ENCODE measurements around the gene PRKN. TPM values are rescaled to one million over a fixed set of nuclear protein-coding genes. Genes with fewer than 3 reads are reported as not detected.

PRKN gene
- total and polyA plus RNA-seq, 10 donors: 0.23 to 14.1 (median 7.0) TPM

DNA sequence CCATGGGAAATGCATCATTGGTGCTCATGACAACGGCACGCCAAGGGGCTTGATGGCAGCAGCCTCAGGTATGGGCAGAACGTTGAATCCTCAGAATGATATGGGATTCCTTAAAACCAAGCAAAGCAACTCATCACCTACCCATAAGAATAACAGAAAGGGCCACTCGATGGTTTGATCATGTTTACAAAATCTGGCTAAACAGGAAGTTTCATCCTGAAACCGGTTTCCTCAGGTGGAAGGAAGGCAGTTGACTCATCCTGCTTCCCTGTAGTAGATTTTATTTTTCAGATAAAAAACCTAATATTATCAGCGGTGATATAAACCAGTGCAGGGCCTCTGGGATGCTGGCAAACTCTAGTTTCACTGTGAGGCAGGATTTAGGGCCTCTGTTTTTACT lies 1316.8 kb downstream of the PRKN start:
- intact Hi-C loops (cut with DNase I; ENCODE audit: low total_unique reads): no loop called here
- no peaks in the 10 kb centered on the region for H3K36me3 ChIP-seq
- no peak for TF ChIP-seq POLR2AphosphoS5 (IDR thresholded peaks at IDR 0.05)
- TF ChIP-seq POLR2A (IDR thresholded peaks at IDR 0.05): no peak
- TF ChIP-seq, protein P1, sequence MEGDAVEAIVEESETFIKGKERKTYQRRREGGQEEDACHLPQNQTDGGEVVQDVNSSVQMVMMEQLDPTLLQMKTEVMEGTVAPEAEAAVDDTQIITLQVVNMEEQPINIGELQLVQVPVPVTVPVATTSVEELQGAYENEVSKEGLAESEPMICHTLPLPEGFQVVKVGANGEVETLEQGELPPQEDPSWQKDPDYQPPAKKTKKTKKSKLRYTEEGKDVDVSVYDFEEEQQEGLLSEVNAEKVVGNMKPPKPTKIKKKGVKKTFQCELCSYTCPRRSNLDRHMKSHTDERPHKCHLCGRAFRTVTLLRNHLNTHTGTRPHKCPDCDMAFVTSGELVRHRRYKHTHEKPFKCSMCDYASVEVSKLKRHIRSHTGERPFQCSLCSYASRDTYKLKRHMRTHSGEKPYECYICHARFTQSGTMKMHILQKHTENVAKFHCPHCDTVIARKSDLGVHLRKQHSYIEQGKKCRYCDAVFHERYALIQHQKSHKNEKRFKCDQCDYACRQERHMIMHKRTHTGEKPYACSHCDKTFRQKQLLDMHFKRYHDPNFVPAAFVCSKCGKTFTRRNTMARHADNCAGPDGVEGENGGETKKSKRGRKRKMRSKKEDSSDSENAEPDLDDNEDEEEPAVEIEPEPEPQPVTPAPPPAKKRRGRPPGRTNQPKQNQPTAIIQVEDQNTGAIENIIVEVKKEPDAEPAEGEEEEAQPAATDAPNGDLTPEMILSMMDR (IDR thresholded peaks at IDR 0.05 in 8 of 11, conservative IDR thresholded peaks at IDR 0.05 in 3 of 11): no peak
- H3K4me3 ChIP-seq: no peak overlapping the region
- peaks cover 0 to 3% (median 0%) of the 10 kb centered on the region in 8 donors for H3K9me3 ChIP-seq
- no peak for DNase-seq
- H3K27me3 ChIP-seq (replicated peaks in 1 of 7): peaks cover 0 to 2% (median 0%) of the 10 kb centered on the region in 7 donors
- H3K27ac ChIP-seq: no peak overlapping the region
- H3K4me1 ChIP-seq: no peaks in the 10 kb centered on the region
- 82 to 89% (median 86%) methylated on average over 6 of the region's 6 CpGs for WGBS, 5 donors

DNA sequence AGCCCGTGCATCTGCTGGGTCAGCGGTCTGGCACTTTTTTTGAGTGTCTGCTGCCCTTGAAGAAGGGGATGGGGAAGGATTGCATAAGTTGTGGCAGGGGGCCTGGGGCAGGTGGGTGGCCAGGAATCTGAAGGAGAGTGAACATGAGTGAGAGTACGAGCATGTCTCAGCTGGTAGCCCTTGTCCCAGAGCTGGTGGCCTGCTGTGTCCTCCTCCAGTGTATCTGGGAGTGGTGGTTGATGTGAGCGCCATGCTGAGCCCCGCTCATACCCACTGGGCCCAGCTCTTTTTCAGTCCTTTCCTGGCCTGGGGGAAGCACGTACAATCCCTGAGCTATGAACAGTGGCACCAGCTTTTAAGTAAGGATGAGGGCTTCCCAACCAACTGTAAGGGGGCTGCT lies 1317.5 kb downstream of the PRKN start:
- H3K27me3 ChIP-seq (replicated peaks in 1 of 7): no peaks in the 10 kb centered on the region
- intact Hi-C loops (cut with DNase I; ENCODE audit: low total_unique reads): no loop called here
- H3K4me3 ChIP-seq: no peak overlapping the region
- no peak overlapping the region for H3K27ac ChIP-seq
- no peaks in the 10 kb centered on the region for H3K4me1 ChIP-seq
- TF ChIP-seq POLR2AphosphoS5 (IDR thresholded peaks at IDR 0.05) (no peak), POLR2A (IDR thresholded peaks at IDR 0.05) (no peak)
- TF ChIP-seq, protein P1 (IDR thresholded peaks at IDR 0.05 in 8 of 11, conservative IDR thresholded peaks at IDR 0.05 in 3 of 11): no peak
- 88 to 95% (median 92%) methylated on average over 5 to 6 of the region's 6 CpGs for WGBS, 5 donors
- H3K36me3 ChIP-seq: no peaks in the 10 kb centered on the region
- DNase-seq: no peak
- H3K9me3 ChIP-seq: peaks cover 0 to 3% (median 0%) of the 10 kb centered on the region in 8 donors

DNA sequence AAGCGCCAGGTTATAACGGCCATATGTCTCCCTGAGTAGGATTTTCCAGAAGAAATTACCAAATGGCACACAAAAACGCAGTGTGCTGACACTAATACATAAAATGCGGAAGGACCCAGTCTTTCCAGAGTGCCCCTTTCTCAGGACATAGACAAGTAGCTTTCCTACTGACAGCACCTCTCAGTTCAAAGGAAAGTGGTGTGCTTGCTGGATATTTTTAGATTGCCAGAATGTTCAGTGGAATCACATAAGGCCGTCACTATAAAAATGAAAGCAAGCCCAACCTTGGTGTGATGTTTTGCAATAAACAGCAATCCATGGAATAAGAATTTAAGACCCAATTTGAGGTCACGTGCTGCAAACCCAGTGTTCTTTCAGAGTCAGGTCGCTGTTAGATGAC lies 1318.2 kb downstream of the PRKN start:
- Histone ChIP-seq H3K9me3 (peaks cover 0 to 3% (median 0%) of the 10 kb centered on the region in 8 donors), H3K27me3 (replicated peaks in 1 of 7) (no peaks in the 10 kb centered on the region), H3K4me3 (no peak overlapping the region), H3K36me3 (no peaks in the 10 kb centered on the region), H3K27ac (no peak overlapping the region), H3K4me1 (no peaks in the 10 kb centered on the region)
- WGBS, 5 donors: 85 to 90% (median 87%) methylated on average over 7 of the region's 7 CpGs
- DNase-seq: no peak
- TF ChIP-seq POLR2AphosphoS5 (IDR thresholded peaks at IDR 0.05) (no peak), POLR2A (IDR thresholded peaks at IDR 0.05) (no peak)
- TF ChIP-seq, protein P1 (IDR thresholded peaks at IDR 0.05 in 8 of 11, conservative IDR thresholded peaks at IDR 0.05 in 3 of 11): no peak
- intact Hi-C loops (cut with DNase I; ENCODE audit: low total_unique reads): no loop called here

DNA sequence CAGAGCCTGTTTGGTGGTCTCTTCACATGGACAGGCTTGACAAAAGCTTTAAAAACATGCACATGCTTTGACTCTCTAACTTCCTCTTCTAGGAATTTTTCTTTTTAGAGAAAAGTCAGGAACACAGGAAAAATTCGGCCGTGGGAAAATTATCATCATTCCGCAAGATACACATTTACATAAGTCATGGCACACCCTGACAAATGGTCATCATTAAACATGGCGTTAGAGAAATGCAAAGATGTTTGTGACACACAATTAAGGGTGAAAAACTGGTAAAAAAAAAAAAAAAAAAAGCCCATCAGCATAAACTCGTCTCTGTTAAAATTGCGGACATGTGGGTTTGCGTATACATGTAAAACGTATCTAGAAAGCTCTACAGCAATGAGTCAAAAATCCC lies 1319.5 kb downstream of the PRKN start:
- Histone ChIP-seq H3K27me3 (replicated peaks in 1 of 7) (no peaks in the 10 kb centered on the region), H3K4me1 (no peaks in the 10 kb centered on the region), H3K27ac (no peak overlapping the region), H3K4me3 (no peak overlapping the region), H3K9me3 (peaks cover 0 to 14% (median 8%) of the 10 kb centered on the region in 8 donors), H3K36me3 (no peaks in the 10 kb centered on the region)
- TF ChIP-seq, protein P1 (IDR thresholded peaks at IDR 0.05 in 8 of 11, conservative IDR thresholded peaks at IDR 0.05 in 3 of 11): no peak
- TF ChIP-seq POLR2A (IDR thresholded peaks at IDR 0.05) (no peak), POLR2AphosphoS5 (IDR thresholded peaks at IDR 0.05) (no peak)
- 81 to 91% (median 88%) methylated on average over 8 of the region's 8 CpGs for WGBS, 5 donors
- intact Hi-C loops (cut with DNase I; ENCODE audit: low total_unique reads): no loop called here
- no peak for DNase-seq
